Ishikawa (cell line): Measurements from ENCODE around the gene DUS1L.

Experiments used
- CEBPB ChIP-seq: IDR thresholded peaks from 2 replicates; pipeline ENCODE4 v1.6.1; 2012
- EGR1 ChIP-seq: IDR thresholded peaks from 2 replicates; pipeline ENCODE4 v1.6.1; 2012
- EP300 ChIP-seq: IDR thresholded peaks from 2 replicates; pipeline ENCODE4 v1.6.1; 2012; ENCODE audit warnings: borderline replicate concordance
- FOXM1 ChIP-seq: IDR thresholded peaks from 2 replicates; pipeline ENCODE4 v1.6.1; 2012; ENCODE audit warnings: low read depth, borderline replicate concordance
- NFIC ChIP-seq: IDR thresholded peaks from 2 replicates; pipeline ENCODE4 v1.6.1; 2012
- RAD21 ChIP-seq: IDR thresholded peaks from 2 replicates; pipeline ENCODE4 v1.6.1; 2012; ENCODE audit warnings: low read depth
- REST ChIP-seq: IDR thresholded peaks from 2 replicates; pipeline ENCODE4 v1.6.1; 2012; ENCODE audit warnings: low read depth, mild to moderate bottlenecking
- TAF1 ChIP-seq: IDR thresholded peaks from 2 replicates; pipeline ENCODE4 v1.6.1; 2012; ENCODE audit warnings: low read depth, mild to moderate bottlenecking
- TCF12 ChIP-seq: IDR thresholded peaks from 2 replicates; pipeline ENCODE4 v1.6.1; 2012; ENCODE audit warnings: low read depth
- TEAD4 ChIP-seq: IDR thresholded peaks from 2 replicates; pipeline ENCODE4 v1.6.1; 2012
- USF1 ChIP-seq: IDR thresholded peaks from 2 replicates; pipeline ENCODE4 v1.6.1; 2012
- YY1 ChIP-seq: IDR thresholded peaks from 2 replicates; pipeline ENCODE4 v1.6.1; 2012; ENCODE audit warnings: low read depth
- ZBTB7A ChIP-seq: IDR thresholded peaks from 2 replicates; pipeline ENCODE4 v1.6.1; 2012; ENCODE audit warnings: low read depth
- TF ChIP-seq, protein P1 (sequence below): IDR thresholded peaks from 2 replicates; pipeline ENCODE4 v1.6.1; 2012

The DUS1L gene

GRCh38 chr17:82065638-82066303 lies at the start of gene DUS1L:
Gene DUS1L (minus strand): TSS chr17:82065804. CDS start chr17:82065059, 745 bp downstream.
- TF ChIP-seq EGR1 = peak; percentile 30; the same call in 1 of the 2 replicates
- TF ChIP-seq, protein P1, sequence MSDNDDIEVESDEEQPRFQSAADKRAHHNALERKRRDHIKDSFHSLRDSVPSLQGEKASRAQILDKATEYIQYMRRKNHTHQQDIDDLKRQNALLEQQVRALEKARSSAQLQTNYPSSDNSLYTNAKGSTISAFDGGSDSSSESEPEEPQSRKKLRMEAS = peak; percentile 66
- no peak for TF ChIP-seq CEBPB
- TF ChIP-seq USF1 = peak; percentile 65
- 0 out of 2 replicates have a peak, but pooled peaks have one; percentile 12 for TF ChIP-seq REST
- 0 out of 2 replicates have a peak, but pooled peaks have one; percentile 18 for TF ChIP-seq TEAD4
- peak; percentile 91 for TF ChIP-seq TAF1
- TF ChIP-seq YY1 = peak; percentile 78
- no peak for TF ChIP-seq NFIC
- TF ChIP-seq ZBTB7A = 0 out of 2 replicates have a peak, but pooled peaks have one; percentile 28
- no peak for TF ChIP-seq EP300

DNA sequence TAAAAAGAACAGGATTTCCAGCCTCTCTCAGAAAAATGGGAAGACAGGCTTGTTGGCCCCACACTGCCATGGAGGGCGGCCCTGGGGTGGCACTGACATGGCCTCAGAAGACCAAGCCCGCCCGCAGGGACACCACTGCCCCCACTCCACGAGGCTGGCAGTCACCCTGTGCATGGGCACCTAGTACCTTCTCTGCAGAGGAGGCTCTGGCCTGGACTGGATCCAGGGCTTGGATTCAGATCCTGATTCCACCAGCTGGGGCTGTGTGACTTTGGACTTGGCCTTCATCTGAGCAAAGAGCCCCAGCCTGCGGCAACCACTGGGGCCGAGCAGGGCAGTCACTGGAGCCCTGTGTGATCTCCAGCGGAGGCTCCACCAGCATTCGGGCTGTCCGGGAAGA lies 49.3 kb upstream of the DUS1L start:
- TF ChIP-seq, protein P1 = no peak
- TF ChIP-seq RAD21 = no peak
- no peak for TF ChIP-seq EGR1
- no peak for TF ChIP-seq CEBPB
- TF ChIP-seq TCF12 = no peak
- no peak for TF ChIP-seq EP300
- TF ChIP-seq FOXM1 = no peak
- TF ChIP-seq ZBTB7A = no peak

DNA sequence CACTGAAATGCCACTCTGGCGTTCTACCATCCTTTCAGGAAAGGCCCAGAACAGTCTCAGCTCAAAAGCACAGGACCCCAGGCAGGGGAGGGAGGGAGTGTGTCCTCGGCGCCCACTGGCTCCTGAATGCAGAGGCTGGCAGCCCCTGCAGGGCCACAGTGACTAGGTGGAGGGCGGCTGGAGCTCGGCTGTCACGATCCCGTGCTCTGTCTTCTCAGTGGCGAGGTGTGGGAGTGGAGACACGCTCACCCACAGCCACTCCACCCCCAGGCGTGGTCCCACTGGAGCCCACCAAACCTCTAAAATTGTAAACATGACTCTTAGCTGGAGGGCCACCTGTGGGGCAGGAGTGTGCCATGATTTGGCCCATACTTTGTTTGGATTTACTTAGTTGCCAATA lies 48.8 kb upstream of the DUS1L start:
- no peak for TF ChIP-seq REST
- no peak for TF ChIP-seq YY1
- TF ChIP-seq TAF1 = no peak
- TF ChIP-seq EGR1 = no peak

- no peak for TF ChIP-seq ZBTB7A
- TF ChIP-seq NFIC = no peak
These were observed 48.3 kb upstream of the DUS1L start for GRCh38 chr17:82113941-82114340.

DNA sequence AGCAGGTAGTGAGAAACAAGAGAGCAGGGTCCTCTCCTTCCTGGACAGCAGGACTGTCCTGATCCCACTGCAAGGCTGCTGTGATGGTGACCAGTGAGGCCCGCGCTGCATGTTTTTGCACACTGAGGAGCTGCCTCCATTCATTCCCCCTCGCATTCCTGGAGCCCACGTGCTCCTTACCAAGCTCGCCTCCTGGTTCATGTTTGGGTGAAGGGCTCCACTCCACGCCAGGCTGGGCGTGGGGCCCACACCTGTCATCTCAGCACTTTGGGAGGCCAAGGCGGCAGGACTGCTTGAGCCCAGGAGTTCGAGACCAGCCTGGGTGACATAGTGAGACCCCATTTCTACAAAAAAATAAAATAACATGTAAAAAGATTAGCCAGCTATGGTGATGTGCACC lies 47.8 kb upstream of the DUS1L start:
- no peak for TF ChIP-seq TEAD4
- TF ChIP-seq RAD21 = no peak
- no peak for TF ChIP-seq TCF12

DNA sequence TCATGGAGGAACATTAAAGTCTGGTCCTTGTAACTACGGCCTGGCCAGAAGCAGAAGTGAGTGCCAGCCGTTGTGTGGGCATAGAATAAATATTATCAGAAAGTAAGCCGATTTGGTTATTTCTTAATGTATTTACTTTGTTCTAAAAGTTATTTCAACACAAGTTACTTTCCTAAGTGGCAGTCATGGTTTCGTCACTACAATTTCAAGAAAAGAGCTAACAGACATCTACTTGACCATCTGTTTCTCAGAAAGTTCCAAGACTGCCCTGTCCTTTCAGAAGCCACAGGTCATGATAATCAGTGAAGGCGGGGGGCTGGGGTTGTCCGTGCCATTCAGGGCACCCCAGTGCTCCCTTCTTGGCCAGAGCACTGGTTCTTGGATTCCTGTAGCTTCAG lies 47.3 kb upstream of the DUS1L start:
- TF ChIP-seq CEBPB (no peak), REST (no peak)
